UCSD-AML1 (cell line): Measurements from ENCODE around the gene RIOX2.

Experiments used
- DNase-seq: peaks from one replicate; lab custom pipeline; 2025; ENCODE audit not compliant: unreplicated experiment; lab: John Stamatoyannopoulos, UW

The RIOX2 gene

GRCh38 chr3:97990624-97991292 lies 18.5 kb upstream of the RIOX2 start:
- DNase-seq, result no peak

GRCh38 chr3:97988784-97989568 lies 16.7 kb upstream of the RIOX2 start:
- no peak for DNase-seq

- DNase-seq, result no peak
These were observed 15.1 kb upstream of the RIOX2 start for GRCh38 chr3:97987306-97987705.

- no peak for DNase-seq
These were observed 11.8 kb upstream of the RIOX2 start for GRCh38 chr3:97983933-97984491.

- no peak for DNase-seq
These were observed 9.7 kb upstream of the RIOX2 start for GRCh38 chr3:97981886-97982285.

- peak; percentile 7 for DNase-seq
These were observed 7.4 kb upstream of the RIOX2 start for GRCh38 chr3:97979610-97980009.

GRCh38 chr3:97975466-97975865 lies 3.2 kb upstream of the RIOX2 start:
- no peak for DNase-seq

GRCh38 chr3:97974996-97975395 lies 2.8 kb upstream of the RIOX2 start:
- DNase-seq, result no peak

GRCh38 chr3:97972976-97973375 lies 745 bp upstream of the RIOX2 start:
- DNase-seq, result no peak

- DNase-seq, result no peak
These were observed 1.1 kb downstream of the RIOX2 start for GRCh38 chr3:97970956-97971620.

GRCh38 chr3:97970156-97970555 lies 2.1 kb downstream of the RIOX2 start:
- no peak for DNase-seq

- DNase-seq, result no peak
These were observed 2.7 kb downstream of the RIOX2 start for GRCh38 chr3:97969541-97969940.

- DNase-seq, result no peak
These were observed 3.9 kb downstream of the RIOX2 start for GRCh38 chr3:97968376-97968775.

GRCh38 chr3:97967966-97968365 lies 4.3 kb downstream of the RIOX2 start:
- no peak for DNase-seq

GRCh38 chr3:97960993-97961766 lies 11.1 kb downstream of the RIOX2 start:
- no peak for DNase-seq

GRCh38 chr3:97960551-97960950 lies 11.7 kb downstream of the RIOX2 start:
- no peak for DNase-seq

GRCh38 chr3:97959872-97960271 lies 12.4 kb downstream of the RIOX2 start:
- no peak for DNase-seq

- no peak for DNase-seq
These were observed 13.4 kb downstream of the RIOX2 start for GRCh38 chr3:97958796-97959195.

GRCh38 chr3:97958396-97958795 lies 13.8 kb downstream of the RIOX2 start:
- no peak for DNase-seq

- no peak for DNase-seq
These were observed 14.5 kb downstream of the RIOX2 start for GRCh38 chr3:97957617-97958311.
